ENCODE data around the gene TMEM54. TPM values are rescaled to one million over a fixed set of nuclear protein-coding genes. Genes with fewer than 3 reads are reported as not detected.

Gene TMEM54
- total and polyA plus RNA-seq, 9 of the 15 experiments (the other 6 are each of a cell fraction or from before 2014, with no cell fraction given), result 1.00 to 16.2 (median 8.2) TPM

DNA sequence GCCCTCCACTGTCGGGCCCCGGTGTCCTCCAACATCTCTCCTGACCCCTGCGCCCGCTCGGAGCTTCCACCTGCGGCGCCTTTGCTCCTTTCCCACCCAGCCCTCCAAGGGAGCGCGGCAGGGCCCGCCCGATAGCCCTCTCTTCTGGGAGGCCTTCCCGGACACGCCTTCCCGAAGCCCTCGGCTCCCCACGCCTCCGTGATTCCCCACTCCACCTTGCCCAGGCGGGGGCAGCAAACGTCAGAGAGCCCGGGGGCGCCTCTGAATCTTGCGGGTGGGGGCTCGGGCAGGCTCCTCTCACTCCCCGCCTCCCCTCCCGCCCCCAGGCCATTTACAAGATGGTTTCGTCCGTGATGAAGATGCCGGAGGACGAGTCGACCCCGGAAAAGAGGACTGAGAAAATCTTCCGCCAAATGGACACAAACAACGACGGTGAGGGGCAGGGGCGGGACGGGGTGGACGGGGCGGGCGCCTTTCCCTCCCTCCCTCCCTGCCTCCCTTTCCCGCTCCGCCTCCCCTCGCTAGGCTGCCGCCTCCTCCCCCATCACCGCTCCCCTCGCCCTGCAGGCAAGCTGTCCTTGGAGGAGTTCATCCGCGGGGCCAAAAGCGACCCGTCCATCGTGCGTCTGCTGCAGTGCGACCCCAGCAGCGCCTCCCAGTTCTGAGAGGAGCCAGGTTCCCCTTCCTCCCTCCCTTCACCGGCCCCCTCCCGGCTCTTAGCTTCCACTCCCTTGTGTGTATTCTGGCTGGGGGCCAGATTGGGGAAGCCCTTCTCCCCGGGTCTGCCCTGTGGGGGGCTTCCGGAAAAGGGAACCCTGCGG is 7.8 kb downstream of the TMEM54 start (continued):
- TF ChIP-seq HDAC1 (IDR thresholded peaks at IDR 0.05), result 0 out of 4 replicates have a peak, but pooled peaks of 1 of the 2 experiments have one; percentile 16
- no peak for TF ChIP-seq GTF2A2 (tag; IDR thresholded peaks at IDR 0.05)
- peak; percentile 90 for TF ChIP-seq PCBP1 (IDR thresholded peaks at IDR 0.05; ENCODE audit: low read depth, low read length, poor library complexity, severe bottlenecking)
- TF ChIP-seq EP400 (IDR thresholded peaks at IDR 0.05), result no peak
- TF ChIP-seq, protein P1, sequence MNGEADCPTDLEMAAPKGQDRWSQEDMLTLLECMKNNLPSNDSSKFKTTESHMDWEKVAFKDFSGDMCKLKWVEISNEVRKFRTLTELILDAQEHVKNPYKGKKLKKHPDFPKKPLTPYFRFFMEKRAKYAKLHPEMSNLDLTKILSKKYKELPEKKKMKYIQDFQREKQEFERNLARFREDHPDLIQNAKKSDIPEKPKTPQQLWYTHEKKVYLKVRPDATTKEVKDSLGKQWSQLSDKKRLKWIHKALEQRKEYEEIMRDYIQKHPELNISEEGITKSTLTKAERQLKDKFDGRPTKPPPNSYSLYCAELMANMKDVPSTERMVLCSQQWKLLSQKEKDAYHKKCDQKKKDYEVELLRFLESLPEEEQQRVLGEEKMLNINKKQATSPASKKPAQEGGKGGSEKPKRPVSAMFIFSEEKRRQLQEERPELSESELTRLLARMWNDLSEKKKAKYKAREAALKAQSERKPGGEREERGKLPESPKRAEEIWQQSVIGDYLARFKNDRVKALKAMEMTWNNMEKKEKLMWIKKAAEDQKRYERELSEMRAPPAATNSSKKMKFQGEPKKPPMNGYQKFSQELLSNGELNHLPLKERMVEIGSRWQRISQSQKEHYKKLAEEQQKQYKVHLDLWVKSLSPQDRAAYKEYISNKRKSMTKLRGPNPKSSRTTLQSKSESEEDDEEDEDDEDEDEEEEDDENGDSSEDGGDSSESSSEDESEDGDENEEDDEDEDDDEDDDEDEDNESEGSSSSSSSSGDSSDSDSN (IDR thresholded peaks at IDR 0.05; ENCODE audit: borderline replicate concordance in 1 of 2, low read depth in 2 of 2, low read length in 2 of 2), result peak; percentile 34 to 83; a peak in 2 of 4 replicates
- TF ChIP-seq, protein P2, sequence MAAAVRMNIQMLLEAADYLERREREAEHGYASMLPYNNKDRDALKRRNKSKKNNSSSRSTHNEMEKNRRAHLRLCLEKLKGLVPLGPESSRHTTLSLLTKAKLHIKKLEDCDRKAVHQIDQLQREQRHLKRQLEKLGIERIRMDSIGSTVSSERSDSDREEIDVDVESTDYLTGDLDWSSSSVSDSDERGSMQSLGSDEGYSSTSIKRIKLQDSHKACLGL (CRISPR knock-in tag; IDR thresholded peaks at IDR 0.05; ENCODE audit: borderline replicate concordance, poor library complexity, severe bottlenecking), result no peak
- TF ChIP-seq, protein P3, sequence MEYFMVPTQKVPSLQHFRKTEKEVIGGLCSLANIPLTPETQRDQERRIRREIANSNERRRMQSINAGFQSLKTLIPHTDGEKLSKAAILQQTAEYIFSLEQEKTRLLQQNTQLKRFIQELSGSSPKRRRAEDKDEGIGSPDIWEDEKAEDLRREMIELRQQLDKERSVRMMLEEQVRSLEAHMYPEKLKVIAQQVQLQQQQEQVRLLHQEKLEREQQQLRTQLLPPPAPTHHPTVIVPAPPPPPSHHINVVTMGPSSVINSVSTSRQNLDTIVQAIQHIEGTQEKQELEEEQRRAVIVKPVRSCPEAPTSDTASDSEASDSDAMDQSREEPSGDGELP (CRISPR knock-in tag; IDR thresholded peaks at IDR 0.05; ENCODE audit: borderline replicate concordance), result peak; percentile 22; the same call in 1 of the 2 replicates
- TF ChIP-seq RAD21 (CRISPR knock-in tag; conservative IDR thresholded peaks at IDR 0.05 in 1 of 2, IDR thresholded peaks at IDR 0.05 in 1 of 2), result peak; percentile 16 to 62
- TF ChIP-seq LARP7 (IDR thresholded peaks at IDR 0.05), result no peak
- TF ChIP-seq L3MBTL2 (IDR thresholded peaks at IDR 0.05), result peak; percentile 67; the same call in 1 of the 2 replicates

Measured in K562 (cell line).